ENCODE measurements around the gene ANGPTL2. TPM values are rescaled to one million over a fixed set of nuclear protein-coding genes. Genes with fewer than 3 reads are reported as not detected.

ANGPTL2 gene
- polyA plus RNA-seq, 1 of the 3 experiments (the other 2 are of a cell fraction), result 12.3 TPM

DNA sequence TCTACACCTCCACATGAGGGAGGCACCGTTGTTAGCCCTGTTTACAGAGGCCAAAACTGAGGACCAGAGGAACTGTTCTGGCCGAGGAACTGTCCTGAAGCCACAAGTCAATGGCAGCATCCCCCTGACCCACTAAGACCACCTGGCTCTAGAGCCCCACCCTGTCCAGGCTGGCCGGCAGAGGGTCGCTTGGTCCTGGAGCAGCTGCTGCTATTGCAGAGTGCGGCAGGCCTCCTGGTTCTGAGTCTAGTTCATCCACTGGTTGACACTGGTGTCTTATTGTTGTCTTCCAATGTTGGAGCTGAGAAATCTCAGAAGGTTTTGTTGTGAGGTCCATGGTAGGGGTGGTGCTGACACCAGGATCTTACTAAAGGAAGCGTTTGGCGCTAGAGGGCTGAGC is 26.6 kb upstream of the ANGPTL2 start:
- H3K4me1 ChIP-seq (ENCODE audit: control insufficient read depth in 1 of 2, insufficient read depth in 2 of 2, low read depth in 1 of 2, low read length in 1 of 2), result no peaks in the 10 kb centered on the region; a peak in 1 of 4 replicates

More for the DNA sequence above, 26.6 kb upstream of the ANGPTL2 start:
- H3K9me3 ChIP-seq, result no peaks in the 10 kb centered on the region
- no peaks in the 10 kb centered on the region for H3K79me2 ChIP-seq (ENCODE audit: insufficient read depth)
- TF ChIP-seq MXI1 (IDR thresholded peaks at IDR 0.05; ENCODE audit: low read depth, low read length) (no peak), FOSL2 (IDR thresholded peaks at IDR 0.05; ENCODE audit: borderline replicate concordance, low read depth) (no peak), TCF12 (IDR thresholded peaks at IDR 0.05) (no peak), NRF1 (IDR thresholded peaks at IDR 0.05; ENCODE audit: low read depth, low read length) (no peak), TAF1 (IDR thresholded peaks at IDR 0.05; ENCODE audit: borderline replicate concordance, low read depth, low read length) (no peak), RFX5 (IDR thresholded peaks at IDR 0.05; ENCODE audit: low read length) (no peak), MEF2A (IDR thresholded peaks at IDR 0.05; ENCODE audit: borderline replicate concordance, low read depth) (no peak), TEAD4 (IDR thresholded peaks at IDR 0.05; ENCODE audit: borderline replicate concordance, insufficient read depth) (no peak), JUND (IDR thresholded peaks at IDR 0.05) (no peak)
- TF ChIP-seq, protein P1, sequence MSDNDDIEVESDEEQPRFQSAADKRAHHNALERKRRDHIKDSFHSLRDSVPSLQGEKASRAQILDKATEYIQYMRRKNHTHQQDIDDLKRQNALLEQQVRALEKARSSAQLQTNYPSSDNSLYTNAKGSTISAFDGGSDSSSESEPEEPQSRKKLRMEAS (IDR thresholded peaks at IDR 0.05; ENCODE audit: low read depth), result no peak
- TF ChIP-seq, protein P2, sequence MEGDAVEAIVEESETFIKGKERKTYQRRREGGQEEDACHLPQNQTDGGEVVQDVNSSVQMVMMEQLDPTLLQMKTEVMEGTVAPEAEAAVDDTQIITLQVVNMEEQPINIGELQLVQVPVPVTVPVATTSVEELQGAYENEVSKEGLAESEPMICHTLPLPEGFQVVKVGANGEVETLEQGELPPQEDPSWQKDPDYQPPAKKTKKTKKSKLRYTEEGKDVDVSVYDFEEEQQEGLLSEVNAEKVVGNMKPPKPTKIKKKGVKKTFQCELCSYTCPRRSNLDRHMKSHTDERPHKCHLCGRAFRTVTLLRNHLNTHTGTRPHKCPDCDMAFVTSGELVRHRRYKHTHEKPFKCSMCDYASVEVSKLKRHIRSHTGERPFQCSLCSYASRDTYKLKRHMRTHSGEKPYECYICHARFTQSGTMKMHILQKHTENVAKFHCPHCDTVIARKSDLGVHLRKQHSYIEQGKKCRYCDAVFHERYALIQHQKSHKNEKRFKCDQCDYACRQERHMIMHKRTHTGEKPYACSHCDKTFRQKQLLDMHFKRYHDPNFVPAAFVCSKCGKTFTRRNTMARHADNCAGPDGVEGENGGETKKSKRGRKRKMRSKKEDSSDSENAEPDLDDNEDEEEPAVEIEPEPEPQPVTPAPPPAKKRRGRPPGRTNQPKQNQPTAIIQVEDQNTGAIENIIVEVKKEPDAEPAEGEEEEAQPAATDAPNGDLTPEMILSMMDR (IDR thresholded peaks at IDR 0.05), result no peak
- TF ChIP-seq, protein P3, sequence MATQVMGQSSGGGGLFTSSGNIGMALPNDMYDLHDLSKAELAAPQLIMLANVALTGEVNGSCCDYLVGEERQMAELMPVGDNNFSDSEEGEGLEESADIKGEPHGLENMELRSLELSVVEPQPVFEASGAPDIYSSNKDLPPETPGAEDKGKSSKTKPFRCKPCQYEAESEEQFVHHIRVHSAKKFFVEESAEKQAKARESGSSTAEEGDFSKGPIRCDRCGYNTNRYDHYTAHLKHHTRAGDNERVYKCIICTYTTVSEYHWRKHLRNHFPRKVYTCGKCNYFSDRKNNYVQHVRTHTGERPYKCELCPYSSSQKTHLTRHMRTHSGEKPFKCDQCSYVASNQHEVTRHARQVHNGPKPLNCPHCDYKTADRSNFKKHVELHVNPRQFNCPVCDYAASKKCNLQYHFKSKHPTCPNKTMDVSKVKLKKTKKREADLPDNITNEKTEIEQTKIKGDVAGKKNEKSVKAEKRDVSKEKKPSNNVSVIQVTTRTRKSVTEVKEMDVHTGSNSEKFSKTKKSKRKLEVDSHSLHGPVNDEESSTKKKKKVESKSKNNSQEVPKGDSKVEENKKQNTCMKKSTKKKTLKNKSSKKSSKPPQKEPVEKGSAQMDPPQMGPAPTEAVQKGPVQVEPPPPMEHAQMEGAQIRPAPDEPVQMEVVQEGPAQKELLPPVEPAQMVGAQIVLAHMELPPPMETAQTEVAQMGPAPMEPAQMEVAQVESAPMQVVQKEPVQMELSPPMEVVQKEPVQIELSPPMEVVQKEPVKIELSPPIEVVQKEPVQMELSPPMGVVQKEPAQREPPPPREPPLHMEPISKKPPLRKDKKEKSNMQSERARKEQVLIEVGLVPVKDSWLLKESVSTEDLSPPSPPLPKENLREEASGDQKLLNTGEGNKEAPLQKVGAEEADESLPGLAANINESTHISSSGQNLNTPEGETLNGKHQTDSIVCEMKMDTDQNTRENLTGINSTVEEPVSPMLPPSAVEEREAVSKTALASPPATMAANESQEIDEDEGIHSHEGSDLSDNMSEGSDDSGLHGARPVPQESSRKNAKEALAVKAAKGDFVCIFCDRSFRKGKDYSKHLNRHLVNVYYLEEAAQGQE (IDR thresholded peaks at IDR 0.05; ENCODE audit: low read depth, low read length), result no peak
- TF ChIP-seq, protein P4, sequence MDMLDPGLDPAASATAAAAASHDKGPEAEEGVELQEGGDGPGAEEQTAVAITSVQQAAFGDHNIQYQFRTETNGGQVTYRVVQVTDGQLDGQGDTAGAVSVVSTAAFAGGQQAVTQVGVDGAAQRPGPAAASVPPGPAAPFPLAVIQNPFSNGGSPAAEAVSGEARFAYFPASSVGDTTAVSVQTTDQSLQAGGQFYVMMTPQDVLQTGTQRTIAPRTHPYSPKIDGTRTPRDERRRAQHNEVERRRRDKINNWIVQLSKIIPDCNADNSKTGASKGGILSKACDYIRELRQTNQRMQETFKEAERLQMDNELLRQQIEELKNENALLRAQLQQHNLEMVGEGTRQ (IDR thresholded peaks at IDR 0.05; ENCODE audit: borderline replicate concordance, low read depth, low read length), result no peak
- TF ChIP-seq, protein P5, sequence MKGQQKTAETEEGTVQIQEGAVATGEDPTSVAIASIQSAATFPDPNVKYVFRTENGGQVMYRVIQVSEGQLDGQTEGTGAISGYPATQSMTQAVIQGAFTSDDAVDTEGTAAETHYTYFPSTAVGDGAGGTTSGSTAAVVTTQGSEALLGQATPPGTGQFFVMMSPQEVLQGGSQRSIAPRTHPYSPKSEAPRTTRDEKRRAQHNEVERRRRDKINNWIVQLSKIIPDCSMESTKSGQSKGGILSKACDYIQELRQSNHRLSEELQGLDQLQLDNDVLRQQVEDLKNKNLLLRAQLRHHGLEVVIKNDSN (IDR thresholded peaks at IDR 0.05; ENCODE audit: borderline replicate concordance, low read depth), result no peak
- H2AFZ ChIP-seq (ENCODE audit: low read depth), result no peak overlapping the region
- H3K9me2 ChIP-seq, result no peaks in the 10 kb centered on the region
- WGBS (ENCODE audit: low lambda C conversion rate), result 83% methylated on average over 7 of the region's 7 CpGs
- no peak overlapping the region for H3K4me2 ChIP-seq
- ChIA-PET POLR2A (no interaction called here), CTCF (interaction anchor here (1.0 to 1.1 kb wide), 3 partner anchors 10 to 184 kb away, joined by 3 to 4 read pairs (median 3); no protein-coding TSS in a partner anchor)
- no peak for DNase-seq
- no peaks in the 10 kb centered on the region for H3F3A ChIP-seq (replicated peaks; ENCODE audit: insufficient read depth)
- H3K4me3 ChIP-seq (ENCODE audit: low read depth in 2 of 2, low read length in 1 of 2), result no peak overlapping the region
- no peak overlapping the region for H3K27ac ChIP-seq (ENCODE audit: low read depth in 2 of 2, low read length in 1 of 2)
- no peaks in the 10 kb centered on the region for H4K20me1 ChIP-seq (ENCODE audit: insufficient read depth)
- H3K9ac ChIP-seq, result no peak overlapping the region
- no peaks in the 10 kb centered on the region for H3K36me3 ChIP-seq (replicated peaks in 1 of 2; ENCODE audit: control insufficient read depth in 1 of 2, insufficient read depth in 2 of 2, low read length in 1 of 2)
- no peaks in the 10 kb centered on the region for H3K27me3 ChIP-seq (ENCODE audit: insufficient read depth)

Measured in SK-N-SH (cell line).